Measurements from ENCODE around the gene MARCOL.

Gene MARCOL

DNA sequence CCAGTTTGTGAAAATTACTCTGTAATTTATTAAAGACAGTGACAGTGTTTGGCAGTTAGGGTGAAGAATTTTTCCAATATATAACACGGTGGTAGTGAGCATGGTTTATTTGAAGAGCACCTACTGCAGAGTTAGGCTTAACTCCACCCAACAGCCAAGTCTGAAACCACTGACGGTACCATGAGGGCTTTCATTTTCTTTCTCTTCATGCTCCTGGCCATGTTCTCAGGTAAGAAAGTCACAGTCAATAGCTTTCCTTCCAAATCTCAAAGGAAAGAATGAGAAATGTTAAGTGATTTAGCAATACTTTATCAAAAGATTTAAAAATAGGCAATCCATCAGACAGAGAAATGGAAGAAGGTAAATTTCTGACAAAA is at the start of gene MARCOL:
TSS of gene MARCOL (plus strand) at position 108 of the 377 bp plus-strand sequence. CDS start at position 181, 73 bp downstream.
- no peak for DNase-seq (ENCODE audit: low read depth)

DNA sequence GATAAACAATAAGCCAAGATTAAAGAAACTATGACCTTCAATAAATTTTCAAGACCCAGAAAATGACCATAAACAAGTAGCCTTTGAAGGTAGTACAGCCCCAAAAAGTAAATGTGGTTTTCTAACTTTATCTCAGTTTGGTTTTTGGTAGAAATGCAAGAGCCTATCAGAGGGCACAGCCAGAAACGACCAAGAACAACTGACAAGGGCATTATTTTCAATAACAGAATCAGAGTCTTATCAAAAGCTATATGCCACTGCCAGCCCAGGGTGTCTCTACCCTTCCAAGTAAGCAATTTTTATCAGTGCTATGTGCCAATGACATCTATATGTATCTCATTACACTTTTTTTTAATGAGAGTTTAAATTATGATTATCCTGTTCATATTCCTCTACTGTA is 47.3 kb upstream of the MARCOL start:
- DNase-seq (ENCODE audit: low read depth), result no peak

- DNase-seq (ENCODE audit: low read depth), result no peak
Measured at GRCh38 chr5:148193202-148193601, 45.1 kb upstream of the MARCOL start.

DNA sequence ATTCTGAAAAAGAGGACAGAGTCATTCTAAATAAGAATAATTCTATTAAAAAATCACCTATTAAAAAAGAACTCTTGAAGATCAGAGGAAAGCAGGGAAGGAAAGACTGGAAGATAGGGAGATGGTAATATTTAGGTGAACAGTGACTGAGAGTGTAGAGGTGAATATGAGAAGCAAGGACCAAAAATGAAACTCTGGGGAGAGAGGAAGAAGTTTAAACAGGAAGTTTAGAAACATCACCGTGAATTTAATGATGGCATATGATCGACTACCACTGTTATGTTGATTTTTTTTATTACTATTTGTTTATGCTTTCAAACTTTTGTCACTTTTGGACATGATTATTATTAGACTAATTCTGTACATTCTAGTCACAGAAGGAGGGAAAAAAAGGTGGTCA is 37.2 kb upstream of the MARCOL start:
- DNase-seq (ENCODE audit: low read depth), result no peak

GRCh38 chr5:148202531-148203203 is 35.7 kb upstream of the MARCOL start, which contains the start of gene SPINK6:
Gene SPINK6, plus strand, starts transcription at chr5:148203042. Its CDS starts 55 bp downstream, at chr5:148203097.
- peak; percentile 52 for DNase-seq (ENCODE audit: low read depth)

GRCh38 chr5:148205044-148205806 is 33.1 kb upstream of the MARCOL start:
- no peak for DNase-seq (ENCODE audit: low read depth)

GRCh38 chr5:148205865-148206264 is 32.5 kb upstream of the MARCOL start:
- no peak for DNase-seq (ENCODE audit: low read depth)

DNA sequence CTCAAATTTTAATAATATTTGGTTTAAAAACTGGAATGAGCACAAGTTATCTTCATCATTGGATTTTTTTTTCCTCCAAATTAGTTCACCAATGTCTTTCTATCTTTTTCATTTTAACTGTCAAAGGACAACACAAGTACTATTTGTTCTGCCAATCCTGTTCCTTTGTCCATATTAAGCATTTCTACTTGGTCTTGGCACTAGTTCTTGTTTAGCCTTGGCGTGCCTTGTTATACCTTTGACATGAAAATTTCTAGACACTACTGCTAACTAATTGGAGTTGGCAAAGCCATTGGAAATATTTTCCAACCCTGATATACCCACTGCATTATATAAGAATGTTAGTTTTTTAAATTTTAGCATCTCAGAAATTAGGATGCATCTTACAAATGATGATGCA is 31.7 kb upstream of the MARCOL start:
- DNase-seq (ENCODE audit: low read depth), result no peak

- no peak for DNase-seq (ENCODE audit: low read depth)
Measured at GRCh38 chr5:148208226-148208625, 30.1 kb upstream of the MARCOL start.

GRCh38 chr5:148209151-148209770 is 29.1 kb upstream of the MARCOL start:
- no peak for DNase-seq (ENCODE audit: low read depth)

- no peak for DNase-seq (ENCODE audit: low read depth)
Measured at GRCh38 chr5:148214665-148215185, 23.6 kb upstream of the MARCOL start.

DNA sequence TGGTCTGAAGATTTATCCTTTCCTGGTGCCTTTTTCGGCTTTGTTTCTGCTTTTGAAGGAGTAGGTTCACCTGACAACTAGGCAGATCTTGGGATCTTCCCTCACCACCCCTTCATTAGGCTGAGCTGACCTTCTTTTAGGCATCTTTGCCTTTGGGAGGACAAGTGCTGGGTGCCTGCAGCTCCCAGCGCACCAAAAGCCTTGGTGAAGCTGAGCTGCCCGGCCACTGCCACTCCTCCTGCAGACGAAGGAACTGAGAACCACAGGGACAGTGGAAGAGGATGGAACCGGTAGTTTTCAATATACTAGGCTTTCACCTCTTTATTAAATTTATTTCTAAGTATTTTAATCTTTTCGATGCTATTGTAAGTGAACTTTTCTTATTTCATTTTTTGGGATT is 16.8 kb upstream of the MARCOL start:
- no peak for DNase-seq (ENCODE audit: low read depth)

GRCh38 chr5:148224117-148224742 is 14.1 kb upstream of the MARCOL start:
- peak; percentile 65 for DNase-seq (ENCODE audit: low read depth)

DNA sequence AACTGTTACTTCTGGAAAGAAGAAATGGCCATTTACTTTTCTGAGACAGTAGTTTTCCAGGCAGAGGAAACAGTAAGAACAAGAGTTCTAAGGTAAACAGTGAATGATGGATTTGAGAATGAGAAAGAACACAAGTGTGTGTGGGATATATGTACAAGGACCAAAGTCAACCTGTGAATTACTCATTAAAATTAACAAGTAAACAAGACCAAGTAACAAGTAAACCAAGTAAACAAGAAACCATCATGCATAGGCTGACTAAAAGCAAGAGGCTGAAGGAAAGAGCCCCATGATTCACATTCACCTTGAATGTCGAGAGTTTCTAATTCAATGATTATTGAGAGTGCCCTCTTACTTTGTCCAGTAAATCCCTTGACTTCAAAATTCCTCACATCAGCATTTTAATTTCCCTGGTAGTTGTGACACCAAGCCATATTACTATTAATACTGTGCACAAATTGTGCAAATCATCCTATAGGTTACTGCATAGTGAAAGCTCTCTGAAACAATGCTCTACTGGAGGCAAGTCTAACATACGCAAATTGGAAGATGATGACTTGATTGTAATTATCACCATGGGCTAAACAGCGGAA is 9.8 kb upstream of the MARCOL start:
- DNase-seq (ENCODE audit: low read depth), result no peak

DNA sequence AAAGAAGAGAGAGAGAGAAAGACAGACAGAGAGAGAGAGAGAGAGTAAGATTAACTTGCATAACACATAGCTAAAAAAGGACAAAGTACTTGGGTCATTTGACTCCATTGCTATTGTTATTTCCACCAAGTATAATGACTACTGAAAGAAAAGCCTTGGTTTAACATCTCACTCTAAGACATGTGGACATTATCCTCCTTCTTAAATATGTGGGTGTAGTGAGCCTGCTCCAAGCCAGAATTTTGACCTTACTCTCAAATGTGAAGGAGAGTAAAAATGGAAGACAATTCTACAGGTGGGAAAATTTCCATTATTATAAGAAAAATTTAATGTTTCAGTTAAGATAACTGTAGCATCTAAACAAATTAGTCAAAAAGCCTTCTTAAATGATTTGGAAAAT is 8.5 kb upstream of the MARCOL start:
- no peak for DNase-seq (ENCODE audit: low read depth)

- DNase-seq (ENCODE audit: low read depth), result no peak
Measured at GRCh38 chr5:148230240-148230639, 8.1 kb upstream of the MARCOL start.

DNA sequence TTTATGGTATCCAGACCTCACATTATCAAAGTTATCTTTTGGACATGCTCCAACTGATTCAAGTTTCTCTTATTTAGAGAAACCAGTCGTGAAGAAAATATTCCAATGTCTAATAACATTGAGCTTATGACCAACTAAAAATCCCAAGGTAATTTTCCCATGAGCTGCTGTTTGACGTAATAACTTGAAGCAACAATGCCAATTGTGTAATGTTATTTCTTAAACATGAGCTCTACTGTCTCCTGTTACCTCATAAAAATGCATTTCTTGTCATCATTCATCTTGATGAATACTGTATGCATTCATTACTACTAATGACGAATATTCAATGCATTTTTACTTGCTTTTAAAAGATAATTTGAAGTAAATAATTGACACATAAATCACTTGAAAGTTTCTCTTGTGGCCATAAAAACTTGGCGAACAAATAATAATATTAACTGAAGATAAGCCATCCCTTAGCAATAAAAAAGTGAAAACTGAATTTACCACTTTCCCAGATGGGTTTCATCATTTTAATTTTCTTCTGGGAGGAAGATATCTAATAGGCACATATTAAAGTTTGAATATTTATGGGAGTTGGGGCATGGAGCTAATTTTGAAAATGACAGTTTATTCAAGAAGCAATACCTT is 424 bp upstream of the MARCOL start:
- DNase-seq (ENCODE audit: low read depth), result no peak

DNA sequence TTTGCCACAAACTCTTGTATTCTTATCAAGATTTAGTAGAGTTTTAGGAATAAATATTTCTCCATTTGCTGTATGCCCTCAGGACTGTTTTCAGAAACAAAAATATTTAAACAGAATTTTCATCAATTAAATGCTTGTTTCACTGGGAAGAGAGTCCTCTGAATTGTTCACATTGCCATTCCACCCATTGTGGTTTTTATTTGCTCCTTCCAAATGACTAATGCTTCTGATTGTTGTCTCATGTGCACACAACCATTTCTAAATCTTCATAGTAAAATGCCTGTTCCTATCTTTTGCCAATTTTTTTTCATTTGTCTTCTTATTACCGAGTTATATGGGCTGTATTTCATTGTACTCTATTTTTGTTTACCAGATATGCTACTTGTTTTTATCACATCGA is 10.6 kb downstream of the MARCOL start:
- no peak for DNase-seq (ENCODE audit: low read depth)

- DNase-seq (ENCODE audit: low read depth), result peak; percentile 25
Measured at GRCh38 chr5:148255456-148255855, 17.1 kb downstream of the MARCOL start.

DNA sequence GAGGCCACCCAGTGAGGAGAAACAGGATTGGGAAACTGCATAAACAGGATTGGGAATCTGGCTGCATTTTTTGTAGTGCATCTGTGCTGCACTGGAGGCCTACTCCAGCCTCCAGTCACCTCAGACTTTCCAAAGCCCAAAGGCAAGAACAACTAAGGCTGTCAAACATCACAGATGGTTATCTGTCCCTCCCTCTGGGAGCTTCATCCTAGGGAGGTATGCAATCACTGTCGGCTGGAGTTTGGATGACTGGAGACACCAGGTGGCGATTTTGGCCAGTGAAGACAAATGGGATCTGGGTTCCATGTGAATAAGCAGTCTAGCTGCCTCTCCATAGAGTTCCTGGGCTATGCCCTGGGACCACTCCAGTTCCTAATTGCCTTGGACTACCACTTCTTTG is 21.0 kb downstream of the MARCOL start:
- no peak for DNase-seq (ENCODE audit: low read depth)

DNA sequence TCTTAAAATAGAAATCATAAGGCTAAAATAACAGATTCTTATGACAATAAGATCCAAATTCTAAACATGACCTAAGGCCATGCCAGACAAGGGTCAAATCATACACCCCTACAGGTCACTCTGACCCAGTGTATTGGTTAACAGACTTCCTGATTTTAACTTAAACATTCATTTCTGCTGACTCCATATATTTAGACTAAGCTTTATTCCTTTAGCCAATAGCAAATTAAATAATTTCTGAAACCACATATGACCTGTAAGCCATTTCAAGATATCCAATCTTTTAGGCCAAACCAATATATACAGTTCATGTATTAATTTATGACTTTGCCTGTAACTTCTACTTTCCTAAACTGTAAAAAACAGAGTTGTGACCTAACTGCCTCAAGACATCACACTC is 22.9 kb downstream of the MARCOL start:
- no peak for DNase-seq (ENCODE audit: low read depth)

DNA sequence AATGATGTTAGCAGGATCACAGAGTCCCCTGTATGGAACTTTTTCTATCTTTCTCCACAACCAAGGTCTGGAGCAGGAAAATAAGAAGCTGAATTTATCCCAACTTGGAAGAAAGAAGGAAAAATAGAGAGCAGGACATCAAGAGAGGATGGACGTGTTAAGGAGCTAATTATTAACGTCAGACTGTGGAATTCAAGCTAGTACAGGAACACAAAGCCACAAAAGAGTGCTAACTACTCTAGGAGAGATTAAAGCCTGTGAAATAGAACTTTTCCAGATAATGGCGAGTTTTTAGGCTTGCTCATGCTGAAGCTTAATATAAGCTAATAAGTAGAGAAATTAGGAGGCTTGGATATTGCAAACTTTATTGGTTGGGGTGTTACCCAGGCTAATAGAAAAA is 29.6 kb downstream of the MARCOL start:
- no peak for DNase-seq (ENCODE audit: low read depth)

All from HS-5 (cell line).